ENCODE measurements around the gene SEMA3D.
A peak's percentile ranks its signal among the peaks of the same experiment; 100 is the strongest.

The SEMA3D gene

GRCh38 chr7:85186521-85187241 lies at the start of gene SEMA3D:
TSS of gene SEMA3D (minus strand) at chr7:85187056. CDS start at chr7:85121891, 65,165 bp downstream.
- peak; percentile 49 for DNase-seq

GRCh38 chr7:85234730-85235129 lies 47.9 kb upstream of the SEMA3D start:
- no peak for DNase-seq

- no peak for DNase-seq
Measured at GRCh38 chr7:85232068-85232467, 45.2 kb upstream of the SEMA3D start.

- DNase-seq: no peak
Measured at GRCh38 chr7:85230623-85231022, 43.8 kb upstream of the SEMA3D start.

GRCh38 chr7:85229544-85229943 lies 42.7 kb upstream of the SEMA3D start:
- DNase-seq: no peak

- no peak for DNase-seq
Measured at GRCh38 chr7:85226361-85227085, 39.7 kb upstream of the SEMA3D start.

GRCh38 chr7:85224171-85224570 lies 37.3 kb upstream of the SEMA3D start:
- no peak for DNase-seq

- no peak for DNase-seq
Measured at GRCh38 chr7:85222522-85222921, 35.7 kb upstream of the SEMA3D start.

- no peak for DNase-seq
Measured at GRCh38 chr7:85221796-85222195, 34.9 kb upstream of the SEMA3D start.

- DNase-seq: no peak
Measured at GRCh38 chr7:85220651-85221050, 33.8 kb upstream of the SEMA3D start.

GRCh38 chr7:85220023-85220422 lies 33.2 kb upstream of the SEMA3D start:
- no peak for DNase-seq

GRCh38 chr7:85217085-85217484 lies 30.2 kb upstream of the SEMA3D start:
- DNase-seq: no peak

GRCh38 chr7:85215098-85215497 lies 28.2 kb upstream of the SEMA3D start:
- no peak for DNase-seq

GRCh38 chr7:85213500-85213899 lies 26.6 kb upstream of the SEMA3D start:
- DNase-seq: no peak

- no peak for DNase-seq
Measured at GRCh38 chr7:85205754-85206153, 18.9 kb upstream of the SEMA3D start.

GRCh38 chr7:85204496-85204895 lies 17.6 kb upstream of the SEMA3D start:
- DNase-seq: no peak

GRCh38 chr7:85204061-85204460 lies 17.2 kb upstream of the SEMA3D start:
- DNase-seq: no peak

GRCh38 chr7:85201209-85201608 lies 14.4 kb upstream of the SEMA3D start:
- no peak for DNase-seq

GRCh38 chr7:85196696-85197095 lies 9.8 kb upstream of the SEMA3D start:
- no peak for DNase-seq

GRCh38 chr7:85191383-85191782 lies 4.5 kb upstream of the SEMA3D start:
- no peak for DNase-seq

- DNase-seq: no peak
Measured at GRCh38 chr7:85186083-85186520, 754 bp downstream of the SEMA3D start.

GRCh38 chr7:85185424-85186082 lies 1.3 kb downstream of the SEMA3D start:
- no peak for DNase-seq

GRCh38 chr7:85184599-85185423 lies 2.0 kb downstream of the SEMA3D start:
- DNase-seq: no peak

Measured in NCI-H1436 (cell line).